ENCODE results near the gene ZNF212.
A peak's percentile ranks its signal among the peaks of the same experiment; 100 is the strongest.

The ZNF212 gene

GRCh38 chr7:149239345-149240143 lies at the start of gene ZNF212:
Gene ZNF212 (plus strand): TSS chr7:149239651. CDS start chr7:149239779, 128 bp downstream.
- DNase-seq: peak; percentile 89

- DNase-seq: no peak
Measured at GRCh38 chr7:149191851-149192250, 47.6 kb upstream of the ZNF212 start.

- no peak for DNase-seq
Measured at GRCh38 chr7:149194799-149195179, 44.7 kb upstream of the ZNF212 start.

GRCh38 chr7:149195180-149196150 lies 44.0 kb upstream of the ZNF212 start, which contains the start of gene ZNF282:
Gene ZNF282 (plus strand): TSS chr7:149195546. CDS start chr7:149195590, 44 bp downstream.
- DNase-seq: peak; percentile 64

GRCh38 chr7:149196151-149196704 lies 43.2 kb upstream of the ZNF212 start:
- no peak for DNase-seq

GRCh38 chr7:149196705-149197171 lies 42.7 kb upstream of the ZNF212 start:
- peak; percentile 1 for DNase-seq

GRCh38 chr7:149197675-149198074 lies 41.8 kb upstream of the ZNF212 start:
- no peak for DNase-seq

GRCh38 chr7:149198161-149198816 lies 41.2 kb upstream of the ZNF212 start:
- DNase-seq: no peak

GRCh38 chr7:149199234-149199995 lies 40.0 kb upstream of the ZNF212 start:
- DNase-seq: no peak

GRCh38 chr7:149202831-149203231 lies 36.6 kb upstream of the ZNF212 start:
- no peak for DNase-seq

GRCh38 chr7:149205690-149206381 lies 33.6 kb upstream of the ZNF212 start:
- DNase-seq: no peak

GRCh38 chr7:149207324-149208035 lies 32.0 kb upstream of the ZNF212 start:
- DNase-seq: no peak

GRCh38 chr7:149209518-149210269 lies 29.8 kb upstream of the ZNF212 start:
- peak; percentile 63 for DNase-seq

- DNase-seq: no peak
Measured at GRCh38 chr7:149210551-149210950, 28.9 kb upstream of the ZNF212 start.

- no peak for DNase-seq
Measured at GRCh38 chr7:149214020-149214720, 25.3 kb upstream of the ZNF212 start.

GRCh38 chr7:149216402-149216801 lies 23.0 kb upstream of the ZNF212 start:
- no peak for DNase-seq

GRCh38 chr7:149217570-149217969 lies 21.9 kb upstream of the ZNF212 start:
- DNase-seq: no peak

GRCh38 chr7:149218469-149219420 lies 20.7 kb upstream of the ZNF212 start:
- no peak for DNase-seq

Measured in CD4-positive, alpha-beta T cell treated with Interleukin-17A for 1 hour (primary cell).